ENCODE data around the gene GTSE1.

- TF ChIP-seq, protein P1, sequence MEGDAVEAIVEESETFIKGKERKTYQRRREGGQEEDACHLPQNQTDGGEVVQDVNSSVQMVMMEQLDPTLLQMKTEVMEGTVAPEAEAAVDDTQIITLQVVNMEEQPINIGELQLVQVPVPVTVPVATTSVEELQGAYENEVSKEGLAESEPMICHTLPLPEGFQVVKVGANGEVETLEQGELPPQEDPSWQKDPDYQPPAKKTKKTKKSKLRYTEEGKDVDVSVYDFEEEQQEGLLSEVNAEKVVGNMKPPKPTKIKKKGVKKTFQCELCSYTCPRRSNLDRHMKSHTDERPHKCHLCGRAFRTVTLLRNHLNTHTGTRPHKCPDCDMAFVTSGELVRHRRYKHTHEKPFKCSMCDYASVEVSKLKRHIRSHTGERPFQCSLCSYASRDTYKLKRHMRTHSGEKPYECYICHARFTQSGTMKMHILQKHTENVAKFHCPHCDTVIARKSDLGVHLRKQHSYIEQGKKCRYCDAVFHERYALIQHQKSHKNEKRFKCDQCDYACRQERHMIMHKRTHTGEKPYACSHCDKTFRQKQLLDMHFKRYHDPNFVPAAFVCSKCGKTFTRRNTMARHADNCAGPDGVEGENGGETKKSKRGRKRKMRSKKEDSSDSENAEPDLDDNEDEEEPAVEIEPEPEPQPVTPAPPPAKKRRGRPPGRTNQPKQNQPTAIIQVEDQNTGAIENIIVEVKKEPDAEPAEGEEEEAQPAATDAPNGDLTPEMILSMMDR (IDR thresholded peaks at IDR 0.05 in 8 of 11, conservative IDR thresholded peaks at IDR 0.05 in 3 of 11) = no peak
- TF ChIP-seq POLR2A (IDR thresholded peaks at IDR 0.05) = no peak
Observed at GRCh38 chr22:46346680-46347405, 50.2 kb downstream of the GTSE1 start.
